ENCODE results near the gene TPRX2. TPM values are rescaled to one million over a fixed set of nuclear protein-coding genes. Genes with fewer than 3 reads are reported as not detected.
"Not testable (repeated sequence)": the region's sequence is repeated elsewhere in the genome, so short reads cannot be mapped to it uniquely, and the experiment has no call there.

Gene TPRX2
- total RNA-seq, 1 experiment from 2014 or later: not detected

- peaks cover 15% of the 10 kb centered on the region for H3K27me3 ChIP-seq
These were observed 6.0 kb upstream of the TPRX2 start for GRCh38 chr19:47853003-47853402.

GRCh38 chr19:47854459-47854858 lies 4.6 kb upstream of the TPRX2 start:
- Histone ChIP-seq H3K27me3 (peaks cover 4% of the 10 kb centered on the region; the same call in 1 of the 2 replicates), H3K4me3 (no peak overlapping the region)
- DNase-seq: no peak

More at GRCh38 chr19:47853003-47853402, 6.0 kb upstream of the TPRX2 start:
- no peaks in the 10 kb centered on the region for H3K36me3 ChIP-seq
- DNase-seq: no peak
- H3K4me3 ChIP-seq: no peak overlapping the region
- H3K9me3 ChIP-seq: no peaks in the 10 kb centered on the region

GRCh38 chr19:47858231-47858630 lies 804 bp upstream of the TPRX2 start:
- not testable (repeated sequence) for H3K9me3 ChIP-seq, H3K27me3 ChIP-seq, H3K36me3 ChIP-seq, H3K4me3 ChIP-seq
- DNase-seq: peak; percentile 80

More at GRCh38 chr19:47854459-47854858, 4.6 kb upstream of the TPRX2 start:
- Histone ChIP-seq H3K9me3 (no peaks in the 10 kb centered on the region), H3K36me3 (no peaks in the 10 kb centered on the region)

GRCh38 chr19:47859838-47860237 lies 803 bp downstream of the TPRX2 start:
- not testable (repeated sequence) for H3K9me3 ChIP-seq, H3K27me3 ChIP-seq, H3K4me3 ChIP-seq, DNase-seq, H3K36me3 ChIP-seq

- Histone ChIP-seq H3K36me3 (no peaks in the 10 kb centered on the region), H3K9me3 (no peaks in the 10 kb centered on the region), H3K4me3 (no peak overlapping the region), H3K27me3 (no peaks in the 10 kb centered on the region)
- DNase-seq: no peak
These were observed 1.7 kb downstream of the TPRX2 start for GRCh38 chr19:47860602-47861297.

- Histone ChIP-seq H3K36me3 (no peaks in the 10 kb centered on the region), H3K27me3 (no peaks in the 10 kb centered on the region), H3K4me3 (no peak overlapping the region), H3K9me3 (no peaks in the 10 kb centered on the region)
- DNase-seq: no peak
These were observed 2.6 kb downstream of the TPRX2 start for GRCh38 chr19:47861630-47862029.

- DNase-seq: peak; percentile 81
- Histone ChIP-seq H3K27me3 (peaks cover 4% of the 10 kb centered on the region; the same call in 1 of the 2 replicates), H3K9me3 (no peaks in the 10 kb centered on the region), H3K36me3 (no peaks in the 10 kb centered on the region), H3K4me3 (no peak overlapping the region)
These were observed 4.5 kb downstream of the TPRX2 start for GRCh38 chr19:47863514-47863936.

GRCh38 chr19:47865166-47865565 lies 6.1 kb downstream of the TPRX2 start:
- H3K36me3 ChIP-seq: no peaks in the 10 kb centered on the region
- peaks cover 7% of the 10 kb centered on the region; the same call in 1 of the 2 replicates for H3K27me3 ChIP-seq
- DNase-seq: no peak
- no peaks in the 10 kb centered on the region for H3K9me3 ChIP-seq
- no peak overlapping the region for H3K4me3 ChIP-seq

- no peaks in the 10 kb centered on the region for H3K36me3 ChIP-seq
- H3K27me3 ChIP-seq: peaks cover 32% of the 10 kb centered on the region
- H3K9me3 ChIP-seq: no peaks in the 10 kb centered on the region
- no peak overlapping the region for H3K4me3 ChIP-seq
- no peak for DNase-seq
These were observed 19.9 kb downstream of the TPRX2 start for GRCh38 chr19:47878906-47879305.

- not testable (repeated sequence) for DNase-seq, H3K36me3 ChIP-seq, H3K4me3 ChIP-seq, H3K9me3 ChIP-seq
- H3K27me3 ChIP-seq: peaks cover 32% of the 10 kb centered on the region
These were observed 20.4 kb downstream of the TPRX2 start for GRCh38 chr19:47879385-47879784.

GRCh38 chr19:47881757-47882156 lies 22.7 kb downstream of the TPRX2 start:
- Histone ChIP-seq H3K27me3 (peaks cover 42% of the 10 kb centered on the region), H3K9me3 (no peaks in the 10 kb centered on the region), H3K4me3 (no peak overlapping the region), H3K36me3 (no peaks in the 10 kb centered on the region)
- no peak for DNase-seq

- Histone ChIP-seq H3K36me3 (no peaks in the 10 kb centered on the region), H3K27me3 (peaks cover 46% of the 10 kb centered on the region), H3K9me3 (no peaks in the 10 kb centered on the region), H3K4me3 (no peak overlapping the region)
- no peak for DNase-seq
These were observed 23.9 kb downstream of the TPRX2 start for GRCh38 chr19:47882890-47883289.

- no peak for DNase-seq
- Histone ChIP-seq H3K36me3 (no peaks in the 10 kb centered on the region), H3K27me3 (peaks cover 51% of the 10 kb centered on the region), H3K9me3 (no peaks in the 10 kb centered on the region), H3K4me3 (no peak overlapping the region)
These were observed 26.0 kb downstream of the TPRX2 start for GRCh38 chr19:47885067-47885463.

- no peak for DNase-seq
- Histone ChIP-seq H3K4me3 (no peak within 1 kb of the TSS), H3K27me3 (peaks cover 51% of the 10 kb centered on the region), H3K9me3 (no peaks in the 10 kb centered on the region), H3K36me3 (no peaks in the 10 kb centered on the region)
These were observed 27.1 kb downstream of the TPRX2 start, which contains the start of gene SULT2A1 for GRCh38 chr19:47886010-47886559. Gene SULT2A1, minus strand, starts transcription at chr19:47886315. Its CDS starts 58 bp downstream, at chr19:47886257.

- Histone ChIP-seq H3K9me3 (no peaks in the 10 kb centered on the region), H3K4me3 (no peak overlapping the region), H3K36me3 (no peaks in the 10 kb centered on the region), H3K27me3 (peaks cover 19% of the 10 kb centered on the region)
- no peak for DNase-seq
These were observed 32.0 kb downstream of the TPRX2 start for GRCh38 chr19:47890865-47891621.

- no peaks in the 10 kb centered on the region for H3K9me3 ChIP-seq
- no peak for DNase-seq
- no peak overlapping the region for H3K4me3 ChIP-seq
- H3K36me3 ChIP-seq: no peaks in the 10 kb centered on the region
- peaks cover 14% of the 10 kb centered on the region for H3K27me3 ChIP-seq
These were observed 32.5 kb downstream of the TPRX2 start for GRCh38 chr19:47891622-47891922.

- no peaks in the 10 kb centered on the region for H3K36me3 ChIP-seq
- no peak overlapping the region for H3K4me3 ChIP-seq
- H3K27me3 ChIP-seq: peaks cover 8% of the 10 kb centered on the region; the same call in 1 of the 2 replicates
- no peaks in the 10 kb centered on the region for H3K9me3 ChIP-seq
- DNase-seq: no peak
These were observed 33.1 kb downstream of the TPRX2 start for GRCh38 chr19:47891923-47892666.
